Spleen (tissue), 7 donors: ENCODE results near the gene YTHDF1.

Experiments used
- CTCF ChIP-seq, 11 experiments: fragments of 200-600 bp in 7 of 11; fragments of 450-650 bp in 4 of 11; sonication (generic) in 4 of 11; IDR thresholded peaks in 8 of 11; conservative IDR thresholded peaks in 3 of 11; 1 replicate in 7 of 11; 2 replicates in 4 of 11; pipeline versions ENCODE4 v1.4.0 to v1.8.0; 2016 to 2021; ENCODE audit warnings: antibody characterized with exemption in 11 of 11, inconsistent platforms in 4 of 11, mild to moderate bottlenecking in 1 of 11
- POLR2A ChIP-seq, 3 donors: fragments of 450-650 bp; IDR thresholded peaks; one replicate each; pipeline ENCODE4 v1.5.1; 2017; ENCODE audit warnings: antibody characterized with exemption in 3 of 3, mild to moderate bottlenecking in 1 of 3
- donor health status: DM: no; HTN: no; CAD: no; lungs with moderate emphysema.
- donor health status: DM: no; HTN: no; CAD: no.
- donor health status: DM: no; HTN: no; CAD: no.

- TF ChIP-seq CTCF (IDR thresholded peaks at IDR 0.05 in 8 of 11, conservative IDR thresholded peaks at IDR 0.05 in 3 of 11) = no peak
- TF ChIP-seq POLR2A (IDR thresholded peaks at IDR 0.05) = no peak
Observed at GRCh38 chr20:63165356-63166192, 50.4 kb downstream of the YTHDF1 start.
